GM19468 (cell line): Measurements from ENCODE around the gene MCM5.
"Not testable (repeated sequence)": the region's sequence is repeated elsewhere in the genome, so short reads cannot be mapped to it uniquely, and the experiment has no call there.

Source experiments
- ATAC-seq: cut with Tn5 transposase; IDR thresholded peaks from one replicate; pipeline ENCODE4 v1.9.1; 2021; ENCODE audit warnings: mild to moderate bottlenecking, moderate library complexity, moderate number of reproducible peaks; ENCODE audit not compliant: unreplicated experiment; ENCODE audit errors: extremely low read depth

Gene MCM5

DNA sequence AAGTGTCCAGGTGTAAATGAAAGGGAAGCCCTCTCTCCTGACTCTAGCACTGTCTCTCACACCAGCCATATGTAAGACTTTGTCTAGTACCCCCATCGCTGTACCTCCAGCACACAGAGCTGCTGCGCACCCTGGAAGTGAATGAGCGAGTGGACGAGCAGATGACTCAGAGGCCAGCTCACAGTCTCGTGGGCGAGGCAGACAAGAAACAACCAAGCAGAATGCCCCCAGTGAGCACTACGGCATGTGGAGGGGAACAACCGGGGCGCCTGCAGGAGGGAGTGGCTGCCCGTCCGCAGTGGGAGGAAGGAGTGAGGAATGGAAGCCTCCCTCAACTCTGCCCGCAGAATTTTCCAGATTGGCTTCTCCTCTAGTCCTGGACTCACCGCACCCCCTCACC, 46.4 kb downstream of the MCM5 start:
- no peak for ATAC-seq

- ATAC-seq, result no peak
These were observed 48.6 kb downstream of the MCM5 start for GRCh38 chr22:35448523-35448922.

GRCh38 chr22:35449829-35450689, 50.1 kb downstream of the MCM5 start:
- no peak for ATAC-seq

DNA sequence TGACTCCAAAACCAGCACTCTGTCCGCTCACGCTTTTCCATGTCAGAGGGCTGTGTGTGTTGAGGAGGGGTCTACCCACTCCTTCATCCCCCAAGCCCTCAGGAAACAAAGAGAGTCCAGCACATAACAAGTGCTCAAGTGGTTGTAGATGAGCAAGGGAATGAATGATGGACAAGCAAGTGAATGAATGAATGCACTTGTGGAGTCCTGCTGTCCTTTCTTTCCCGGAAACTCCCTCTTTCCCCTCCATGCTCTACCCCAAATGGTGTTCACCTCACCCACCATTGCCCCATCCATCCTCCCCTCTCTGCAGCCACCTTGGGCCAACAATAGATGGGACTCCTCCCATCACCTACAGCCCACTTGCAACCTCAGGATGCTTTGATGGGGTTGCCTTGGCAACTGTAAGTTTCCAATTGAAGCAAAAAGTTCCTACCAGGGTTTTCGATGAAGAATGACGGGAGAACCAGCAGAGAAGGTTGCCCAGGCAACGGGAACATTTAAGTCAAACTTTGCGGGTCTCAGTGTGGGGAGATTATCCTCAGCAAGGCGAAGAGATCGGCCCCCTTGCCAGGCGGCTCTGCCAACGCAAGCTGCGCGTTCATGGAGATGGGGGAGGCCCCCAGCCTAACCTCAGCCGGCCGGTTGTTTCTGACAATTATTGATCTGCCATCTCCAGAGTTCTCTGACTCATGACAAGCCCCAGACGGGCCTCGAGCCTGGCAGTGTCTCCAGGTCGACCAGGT, 51.1 kb downstream of the MCM5 start:
- no peak for ATAC-seq

DNA sequence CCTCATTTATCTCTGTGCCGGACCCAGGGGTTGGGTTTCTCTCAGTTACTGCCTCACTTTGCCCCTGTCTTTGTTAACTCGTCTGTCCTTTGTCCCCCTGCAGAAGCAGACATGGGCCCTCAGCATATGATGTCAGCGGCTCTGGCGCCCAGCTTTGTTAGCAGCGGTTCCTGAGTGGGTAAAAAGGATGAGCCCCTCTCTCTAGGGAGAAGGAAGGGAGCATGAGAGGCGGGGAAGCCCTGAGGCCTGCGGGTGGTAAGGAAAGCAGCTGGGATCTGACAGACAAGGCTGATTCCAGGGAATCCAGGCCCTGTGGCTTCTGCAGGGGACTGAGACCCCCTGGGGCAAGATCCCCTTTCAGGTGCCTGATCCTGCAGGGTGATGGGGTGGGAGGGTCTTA, 51.7 kb downstream of the MCM5 start:
- ATAC-seq, result no peak

DNA sequence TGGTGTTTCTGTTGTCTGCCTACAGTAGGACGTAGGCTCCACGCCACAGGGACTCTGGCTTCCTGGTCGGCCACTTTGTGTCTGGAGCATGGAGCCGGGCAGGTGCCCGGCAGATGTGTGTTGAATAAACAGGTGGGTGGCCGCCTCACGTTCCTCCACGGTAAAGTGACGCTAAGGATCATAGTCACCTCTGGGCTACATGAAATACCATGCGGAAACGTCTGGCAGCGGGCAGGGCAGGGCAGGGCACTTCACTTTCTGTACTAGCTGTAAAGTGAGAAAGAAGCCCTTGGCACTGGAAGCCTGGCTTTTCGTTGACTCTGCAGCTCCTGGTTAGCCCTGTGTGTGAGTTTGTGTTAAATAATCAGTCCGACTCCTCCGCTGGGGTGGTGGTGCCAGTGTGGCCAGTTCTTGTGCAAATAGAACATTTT, 52.4 kb downstream of the MCM5 start:
- no peak for ATAC-seq

GRCh38 chr22:35452810-35453743, 53.1 kb downstream of the MCM5 start:
- no peak for ATAC-seq

- ATAC-seq, result no peak
These were observed 54.6 kb downstream of the MCM5 start for GRCh38 chr22:35454416-35455054.

GRCh38 chr22:35455529-35455928, 55.6 kb downstream of the MCM5 start:
- no peak for ATAC-seq

DNA sequence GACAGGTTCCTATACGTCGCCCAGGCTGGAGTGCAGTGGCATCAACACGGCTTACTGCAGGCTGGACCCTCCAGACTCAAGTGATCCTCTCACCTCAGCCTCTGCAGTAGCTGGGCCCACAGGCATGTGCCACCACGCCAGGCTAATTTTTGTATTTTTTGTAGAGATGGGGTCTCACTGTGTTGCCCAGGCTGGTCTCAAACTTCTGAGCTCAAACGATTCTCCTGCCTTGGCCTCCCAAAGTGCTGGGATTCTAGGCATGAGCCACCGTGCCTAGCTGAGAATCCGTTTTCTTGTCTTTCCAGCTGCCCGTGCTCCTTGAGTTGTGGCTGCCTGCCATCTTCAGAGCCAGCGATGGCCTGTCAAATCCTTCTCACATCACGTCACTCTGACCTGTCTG, 56.8 kb downstream of the MCM5 start:
- ATAC-seq, result no peak

GRCh38 chr22:35457729-35458546, 58.0 kb downstream of the MCM5 start:
- ATAC-seq, result no peak

GRCh38 chr22:35458547-35459422, 58.8 kb downstream of the MCM5 start:
- no peak for ATAC-seq

GRCh38 chr22:35459423-35459894, 59.5 kb downstream of the MCM5 start:
- ATAC-seq, result no peak

GRCh38 chr22:35459976-35460375, 60.0 kb downstream of the MCM5 start:
- not testable (repeated sequence) for ATAC-seq

DNA sequence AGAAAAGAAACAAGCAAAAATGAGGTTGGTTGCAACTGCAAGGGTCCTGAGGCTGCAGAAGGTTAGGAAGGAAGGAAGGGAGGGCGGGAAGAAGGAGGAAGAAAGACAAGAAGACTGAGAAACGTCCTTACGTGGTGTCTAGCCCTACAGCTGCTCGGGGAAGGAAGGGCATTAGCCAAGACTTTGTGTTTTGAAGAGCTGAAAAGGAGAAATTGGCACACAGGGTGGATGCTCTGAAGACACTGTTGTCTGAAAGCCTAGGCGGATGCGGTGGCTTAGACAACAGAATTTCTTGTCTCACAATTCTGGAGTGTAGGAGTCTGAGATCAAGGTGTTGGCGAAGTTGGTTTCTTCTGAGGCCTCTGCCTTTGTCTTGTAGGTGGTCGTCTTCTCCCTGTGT, 60.7 kb downstream of the MCM5 start:
- ATAC-seq, result no peak

- ATAC-seq, result no peak
These were observed 62.7 kb downstream of the MCM5 start for GRCh38 chr22:35462498-35463230.

GRCh38 chr22:35463231-35463933, 63.4 kb downstream of the MCM5 start:
- no peak for ATAC-seq
